ENCODE results near the gene PFKP.

DNA sequence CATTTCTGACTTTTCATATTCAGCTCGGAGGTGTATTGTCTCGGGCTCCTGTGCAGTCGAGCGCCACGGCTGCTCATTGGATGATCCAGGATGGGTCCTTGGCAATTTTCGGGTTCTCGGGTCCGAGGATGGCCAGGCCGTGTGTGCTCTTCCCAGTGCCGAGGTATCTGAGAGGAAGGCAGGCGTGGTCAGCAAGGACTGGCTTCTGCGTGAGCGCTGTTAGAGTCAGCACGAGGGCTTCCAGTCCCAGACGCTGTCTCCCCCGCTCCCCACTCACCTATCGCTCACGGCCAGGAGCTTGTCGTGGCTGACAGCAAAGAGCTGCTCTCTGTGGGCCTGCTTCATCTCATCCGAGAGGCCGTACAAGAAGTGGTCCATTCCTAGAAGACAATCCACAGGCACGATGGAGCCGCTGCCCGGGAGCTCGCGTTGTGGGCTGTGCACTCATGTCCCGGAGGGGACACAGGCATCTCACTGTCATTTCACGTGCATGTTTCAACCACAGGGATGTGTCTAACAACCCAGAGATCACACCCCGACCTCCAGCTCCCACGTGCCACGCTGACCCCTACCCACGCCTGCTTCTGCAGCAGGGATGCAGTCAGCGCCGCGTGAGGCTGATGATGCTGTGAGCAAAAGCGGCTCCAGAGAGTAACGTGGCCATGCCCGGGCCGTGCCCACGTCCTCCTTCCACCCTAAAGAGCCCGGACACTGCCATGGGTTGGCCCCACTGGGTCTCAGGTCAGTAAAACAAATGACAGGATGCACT is 70.8 kb downstream of the PFKP start:
- TF ChIP-seq, protein P1, sequence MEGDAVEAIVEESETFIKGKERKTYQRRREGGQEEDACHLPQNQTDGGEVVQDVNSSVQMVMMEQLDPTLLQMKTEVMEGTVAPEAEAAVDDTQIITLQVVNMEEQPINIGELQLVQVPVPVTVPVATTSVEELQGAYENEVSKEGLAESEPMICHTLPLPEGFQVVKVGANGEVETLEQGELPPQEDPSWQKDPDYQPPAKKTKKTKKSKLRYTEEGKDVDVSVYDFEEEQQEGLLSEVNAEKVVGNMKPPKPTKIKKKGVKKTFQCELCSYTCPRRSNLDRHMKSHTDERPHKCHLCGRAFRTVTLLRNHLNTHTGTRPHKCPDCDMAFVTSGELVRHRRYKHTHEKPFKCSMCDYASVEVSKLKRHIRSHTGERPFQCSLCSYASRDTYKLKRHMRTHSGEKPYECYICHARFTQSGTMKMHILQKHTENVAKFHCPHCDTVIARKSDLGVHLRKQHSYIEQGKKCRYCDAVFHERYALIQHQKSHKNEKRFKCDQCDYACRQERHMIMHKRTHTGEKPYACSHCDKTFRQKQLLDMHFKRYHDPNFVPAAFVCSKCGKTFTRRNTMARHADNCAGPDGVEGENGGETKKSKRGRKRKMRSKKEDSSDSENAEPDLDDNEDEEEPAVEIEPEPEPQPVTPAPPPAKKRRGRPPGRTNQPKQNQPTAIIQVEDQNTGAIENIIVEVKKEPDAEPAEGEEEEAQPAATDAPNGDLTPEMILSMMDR (IDR thresholded peaks at IDR 0.05; ENCODE audit: insufficient read depth, low read depth, low read length) = no peak
- TF ChIP-seq EZH2 (IDR thresholded peaks at IDR 0.05; ENCODE audit: insufficient read depth, low read length) = no peak

All from astrocyte (in vitro differentiated cells and primary cell).